ENCODE data around the gene MPST.

DNA sequence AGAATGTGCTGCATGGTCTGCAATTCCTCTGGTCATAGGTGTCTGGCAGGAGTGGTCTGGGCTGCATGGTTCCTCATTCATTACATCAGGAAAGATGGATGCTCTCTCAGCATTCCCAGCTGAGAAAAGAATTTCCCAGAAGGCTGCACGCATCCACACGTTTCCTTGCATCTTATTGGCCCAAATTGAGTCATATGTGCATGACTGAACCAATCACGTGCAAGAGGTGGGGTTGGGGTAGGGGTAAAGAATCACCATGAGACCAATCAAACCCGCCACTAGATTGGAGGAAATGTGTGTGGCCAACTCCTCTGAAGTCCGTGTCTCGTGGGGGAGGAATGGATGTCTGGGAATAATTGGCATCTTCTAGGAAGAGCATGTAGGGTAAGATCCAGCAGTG lies 29.1 kb upstream of the MPST start:
- TF ChIP-seq, protein P1, sequence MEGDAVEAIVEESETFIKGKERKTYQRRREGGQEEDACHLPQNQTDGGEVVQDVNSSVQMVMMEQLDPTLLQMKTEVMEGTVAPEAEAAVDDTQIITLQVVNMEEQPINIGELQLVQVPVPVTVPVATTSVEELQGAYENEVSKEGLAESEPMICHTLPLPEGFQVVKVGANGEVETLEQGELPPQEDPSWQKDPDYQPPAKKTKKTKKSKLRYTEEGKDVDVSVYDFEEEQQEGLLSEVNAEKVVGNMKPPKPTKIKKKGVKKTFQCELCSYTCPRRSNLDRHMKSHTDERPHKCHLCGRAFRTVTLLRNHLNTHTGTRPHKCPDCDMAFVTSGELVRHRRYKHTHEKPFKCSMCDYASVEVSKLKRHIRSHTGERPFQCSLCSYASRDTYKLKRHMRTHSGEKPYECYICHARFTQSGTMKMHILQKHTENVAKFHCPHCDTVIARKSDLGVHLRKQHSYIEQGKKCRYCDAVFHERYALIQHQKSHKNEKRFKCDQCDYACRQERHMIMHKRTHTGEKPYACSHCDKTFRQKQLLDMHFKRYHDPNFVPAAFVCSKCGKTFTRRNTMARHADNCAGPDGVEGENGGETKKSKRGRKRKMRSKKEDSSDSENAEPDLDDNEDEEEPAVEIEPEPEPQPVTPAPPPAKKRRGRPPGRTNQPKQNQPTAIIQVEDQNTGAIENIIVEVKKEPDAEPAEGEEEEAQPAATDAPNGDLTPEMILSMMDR (conservative IDR thresholded peaks at IDR 0.05; ENCODE audit: low read length) = no peak
- no peak for TF ChIP-seq EZH2phosphoT487 (IDR thresholded peaks at IDR 0.05; ENCODE audit: borderline replicate concordance, low read depth, low read length)
